Endometrial microvascular endothelial cells (primary cell): ENCODE data around the gene TSHZ3. TPM values are rescaled to one million over a fixed set of nuclear protein-coding genes. Genes with fewer than 3 reads are reported as not detected.

Source experiments
- in situ Hi-C: cut with HindIII; loops from 2 replicates; pipeline ENCODE4 v1.10.0; 2017; ENCODE audit warnings: low sequenced_read_pairs, low pct_unique_long_range_greater_than_20kb; ENCODE audit errors: inconsistent ontology term
- total RNA-seq: library from RNA; depleted of rRNA; stranded (reverse); fragments of >200 nt; gene quantifications from one replicate; pipeline ENCODE4 v1.2.3, GENCODE V29; 2015; ENCODE audit errors: inconsistent ontology term

TSHZ3 gene
- total RNA-seq, 1 donor from 2014 or later = 7.9 TPM

- in situ Hi-C loops = no loop called here
Measured at GRCh38 chr19:31355665-31356289, 6.5 kb upstream of the TSHZ3 start.

GRCh38 chr19:31354799-31355664 lies 5.8 kb upstream of the TSHZ3 start:
- in situ Hi-C loops = no loop called here

- in situ Hi-C loops = no loop called here
Measured at GRCh38 chr19:31354316-31354715, 5.1 kb upstream of the TSHZ3 start.

GRCh38 chr19:31353833-31354232 lies 4.6 kb upstream of the TSHZ3 start:
- in situ Hi-C loops = no loop called here

GRCh38 chr19:31352782-31353651 lies 3.8 kb upstream of the TSHZ3 start:
- in situ Hi-C loops = no loop called here

- in situ Hi-C loops = no loop called here
Measured at GRCh38 chr19:31352296-31352781, 3.1 kb upstream of the TSHZ3 start.

GRCh38 chr19:31351855-31352195 lies 2.6 kb upstream of the TSHZ3 start:
- in situ Hi-C loops = no loop called here

GRCh38 chr19:31351056-31351854 lies 2.0 kb upstream of the TSHZ3 start:
- in situ Hi-C loops = no loop called here

GRCh38 chr19:31350693-31351055 lies 1.4 kb upstream of the TSHZ3 start:
- in situ Hi-C loops = no loop called here

GRCh38 chr19:31350033-31350692 lies 927 bp upstream of the TSHZ3 start:
- in situ Hi-C loops = no loop called here

GRCh38 chr19:31348481-31349159 lies 616 bp downstream of the TSHZ3 start:
- in situ Hi-C loops = no loop called here

GRCh38 chr19:31347828-31348392 lies 1.3 kb downstream of the TSHZ3 start:
- in situ Hi-C loops = no loop called here

GRCh38 chr19:31347354-31347753 lies 1.9 kb downstream of the TSHZ3 start:
- in situ Hi-C loops = no loop called here

GRCh38 chr19:31346184-31347059 lies 2.8 kb downstream of the TSHZ3 start:
- in situ Hi-C loops = no loop called here

- in situ Hi-C loops = no loop called here
Measured at GRCh38 chr19:31344403-31344802, 4.8 kb downstream of the TSHZ3 start.

GRCh38 chr19:31342926-31343325 lies 6.3 kb downstream of the TSHZ3 start:
- in situ Hi-C loops = no loop called here
